ENCODE data around the gene LMF1. TPM values are rescaled to one million over a fixed set of nuclear protein-coding genes. Genes with fewer than 3 reads are reported as not detected.

Gene LMF1
- total RNA-seq, 1 donor from 2014 or later: 19.0 TPM

DNA sequence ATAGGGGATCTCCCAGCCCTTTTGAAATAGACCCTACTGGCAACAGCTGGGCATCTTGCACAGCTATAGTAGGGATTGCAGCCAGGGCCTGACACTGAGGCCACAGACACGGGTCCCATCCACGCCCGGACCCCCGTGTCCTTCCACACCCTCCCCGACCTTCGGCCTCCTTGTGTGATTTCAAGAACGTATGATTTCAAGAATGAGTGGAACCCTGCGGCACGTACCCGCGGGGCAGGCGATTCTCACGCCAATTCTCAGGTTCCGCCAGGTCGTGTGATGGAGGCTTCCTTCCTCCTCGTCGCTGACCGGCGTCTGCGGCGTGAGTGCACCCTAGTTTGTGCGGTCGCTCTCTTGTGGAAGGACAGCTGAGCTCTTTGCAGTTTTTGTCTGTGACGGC is 114.0 kb downstream of the LMF1 start:
- no peak overlapping the region for H3K4me3 ChIP-seq
- TF ChIP-seq, protein P1, sequence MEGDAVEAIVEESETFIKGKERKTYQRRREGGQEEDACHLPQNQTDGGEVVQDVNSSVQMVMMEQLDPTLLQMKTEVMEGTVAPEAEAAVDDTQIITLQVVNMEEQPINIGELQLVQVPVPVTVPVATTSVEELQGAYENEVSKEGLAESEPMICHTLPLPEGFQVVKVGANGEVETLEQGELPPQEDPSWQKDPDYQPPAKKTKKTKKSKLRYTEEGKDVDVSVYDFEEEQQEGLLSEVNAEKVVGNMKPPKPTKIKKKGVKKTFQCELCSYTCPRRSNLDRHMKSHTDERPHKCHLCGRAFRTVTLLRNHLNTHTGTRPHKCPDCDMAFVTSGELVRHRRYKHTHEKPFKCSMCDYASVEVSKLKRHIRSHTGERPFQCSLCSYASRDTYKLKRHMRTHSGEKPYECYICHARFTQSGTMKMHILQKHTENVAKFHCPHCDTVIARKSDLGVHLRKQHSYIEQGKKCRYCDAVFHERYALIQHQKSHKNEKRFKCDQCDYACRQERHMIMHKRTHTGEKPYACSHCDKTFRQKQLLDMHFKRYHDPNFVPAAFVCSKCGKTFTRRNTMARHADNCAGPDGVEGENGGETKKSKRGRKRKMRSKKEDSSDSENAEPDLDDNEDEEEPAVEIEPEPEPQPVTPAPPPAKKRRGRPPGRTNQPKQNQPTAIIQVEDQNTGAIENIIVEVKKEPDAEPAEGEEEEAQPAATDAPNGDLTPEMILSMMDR (IDR thresholded peaks at IDR 0.05): no peak
- DNase-seq (no peak), ATAC-seq (no peak)
- intact Hi-C loops (cut with DNase I): no loop called here
- H3K36me3 ChIP-seq: no peaks in the 10 kb centered on the region
- no peaks in the 10 kb centered on the region for H3K9me3 ChIP-seq
- H3K27me3 ChIP-seq: no peaks in the 10 kb centered on the region
- no peak overlapping the region for H3K27ac ChIP-seq
- no peaks in the 10 kb centered on the region for H3K4me1 ChIP-seq

DNA sequence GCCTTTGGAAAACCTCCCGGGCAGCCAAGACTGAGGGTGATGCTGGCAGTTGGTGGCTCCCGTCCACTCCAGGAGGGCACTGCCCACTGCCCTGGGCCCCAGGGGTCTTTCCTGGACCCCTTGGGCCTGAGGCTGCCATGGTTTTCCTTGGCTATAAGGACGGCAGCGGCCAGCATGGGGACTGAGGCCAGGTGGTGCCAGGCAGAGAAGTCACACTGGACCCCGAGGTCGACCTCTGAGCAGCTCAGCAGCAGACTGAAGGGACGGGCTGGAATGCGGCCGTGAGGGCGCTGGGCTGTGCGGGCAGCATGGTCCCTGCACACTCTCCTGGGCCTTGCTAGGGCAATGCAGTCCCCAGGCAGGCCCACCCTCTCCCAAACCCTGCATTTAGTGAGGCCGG is 114.7 kb downstream of the LMF1 start:
- no peak overlapping the region for H3K27ac ChIP-seq
- no peak for ATAC-seq
- H3K4me1 ChIP-seq: no peaks in the 10 kb centered on the region
- TF ChIP-seq, protein P1 (IDR thresholded peaks at IDR 0.05): no peak
- no peak for DNase-seq
- no peak overlapping the region for H3K4me3 ChIP-seq
- H3K27me3 ChIP-seq: no peaks in the 10 kb centered on the region
- H3K9me3 ChIP-seq: no peaks in the 10 kb centered on the region
- intact Hi-C loops (cut with DNase I): no loop called here
- H3K36me3 ChIP-seq: no peaks in the 10 kb centered on the region

DNA sequence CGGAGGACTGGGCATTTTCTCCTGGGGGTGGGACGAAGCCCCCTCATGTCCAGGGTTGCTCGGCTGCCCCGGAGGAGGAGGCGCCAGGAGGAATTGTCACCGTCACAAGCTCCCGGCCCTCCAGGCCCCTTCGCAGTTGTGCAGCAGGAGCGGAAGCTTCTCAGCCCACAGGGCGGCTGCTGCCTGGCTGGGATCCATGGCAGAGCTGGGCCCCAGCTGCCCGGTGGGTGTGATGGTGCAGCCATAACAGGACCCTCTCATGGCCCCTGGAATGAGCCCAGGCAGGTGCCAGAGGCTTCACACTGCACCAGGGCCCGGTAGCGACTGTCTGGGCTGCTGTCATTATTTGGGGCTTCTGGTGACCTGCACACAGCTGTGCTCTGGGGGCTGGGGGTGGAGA is 115.3 kb downstream of the LMF1 start:
- intact Hi-C loops (cut with DNase I): no loop called here
- no peaks in the 10 kb centered on the region for H3K36me3 ChIP-seq
- no peaks in the 10 kb centered on the region for H3K9me3 ChIP-seq
- ATAC-seq (no peak), DNase-seq (no peak)
- no peak overlapping the region for H3K27ac ChIP-seq
- no peaks in the 10 kb centered on the region for H3K4me1 ChIP-seq
- TF ChIP-seq, protein P1 (IDR thresholded peaks at IDR 0.05): no peak
- no peak overlapping the region for H3K4me3 ChIP-seq
- no peaks in the 10 kb centered on the region for H3K27me3 ChIP-seq

DNA sequence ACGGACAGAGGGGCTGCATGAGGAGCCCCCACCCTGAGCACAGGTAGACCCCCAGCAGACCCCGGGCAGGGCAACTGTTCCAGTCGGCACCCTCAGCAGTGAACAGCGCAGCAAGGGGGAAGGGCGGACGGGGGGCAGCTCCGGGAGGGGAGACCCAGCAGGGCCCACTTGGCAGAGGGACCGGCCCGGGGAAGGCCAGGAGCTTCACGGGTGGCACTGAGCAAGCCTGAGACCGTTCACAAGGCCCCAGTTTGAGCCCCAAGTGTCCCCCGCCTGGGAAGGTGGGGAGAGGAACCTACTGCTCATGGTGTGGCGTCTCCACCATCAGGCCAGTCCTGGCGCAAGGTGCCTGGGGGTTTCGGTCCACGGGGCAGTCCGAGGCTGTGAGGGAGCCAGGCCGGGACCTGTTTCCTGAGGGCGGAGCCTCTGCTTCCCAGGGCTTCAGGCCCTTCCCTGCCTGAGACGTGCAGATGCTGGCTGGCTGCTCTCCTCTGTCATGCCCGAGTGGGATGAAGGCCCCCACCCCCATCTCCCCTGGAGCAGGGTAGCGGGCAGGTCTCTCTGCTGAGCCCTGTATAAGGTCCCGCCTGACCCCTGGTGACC is 115.9 kb downstream of the LMF1 start:
- H3K27me3 ChIP-seq: no peaks in the 10 kb centered on the region
- no peaks in the 10 kb centered on the region for H3K9me3 ChIP-seq
- DNase-seq (no peak), ATAC-seq (no peak)
- intact Hi-C loops (cut with DNase I): no loop called here
- H3K4me1 ChIP-seq: no peaks in the 10 kb centered on the region
- H3K4me3 ChIP-seq: no peak overlapping the region
- no peaks in the 10 kb centered on the region for H3K36me3 ChIP-seq
- TF ChIP-seq, protein P1 (IDR thresholded peaks at IDR 0.05): no peak
- no peak overlapping the region for H3K27ac ChIP-seq

DNA sequence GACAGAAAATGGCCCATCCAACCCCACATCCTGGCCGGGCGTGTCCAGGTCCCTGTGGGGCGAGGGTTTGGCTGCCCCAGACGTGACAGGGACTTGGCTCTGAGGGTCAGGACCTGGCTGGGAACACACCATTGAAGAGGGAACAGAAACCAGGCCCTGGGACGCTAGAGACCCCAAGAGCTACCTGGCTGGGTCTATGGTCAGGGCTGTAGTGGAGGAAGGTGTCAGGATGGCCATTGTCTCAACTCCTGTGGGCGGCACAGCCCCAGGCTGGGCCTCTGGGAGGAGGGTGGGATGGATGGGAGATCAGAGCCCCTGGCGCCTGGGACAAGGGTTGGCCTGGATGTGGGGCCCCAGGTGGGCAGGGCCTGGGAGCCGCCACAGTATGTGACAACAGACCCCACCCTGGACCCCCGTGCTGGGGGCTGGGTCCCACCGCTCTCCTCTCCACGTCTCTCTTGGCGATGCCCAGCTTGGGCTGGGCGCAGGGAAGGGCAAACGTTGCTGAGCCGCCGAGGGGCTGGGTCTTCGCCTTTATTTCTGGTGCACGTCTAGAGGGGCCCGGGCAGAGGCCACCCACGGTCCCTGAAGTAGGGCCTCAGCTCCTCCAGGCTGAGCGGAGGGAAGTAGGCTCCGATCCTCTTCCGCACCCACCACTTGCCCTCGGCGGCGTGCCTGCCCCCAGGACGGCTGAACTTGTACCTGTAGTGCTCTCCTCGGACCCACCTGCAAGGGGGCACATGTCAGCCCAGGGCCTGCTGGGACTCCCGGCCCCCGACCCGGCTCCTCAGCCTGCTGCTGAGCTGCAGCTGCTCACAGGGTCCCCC is 116.6 kb downstream of the LMF1 start:
- ATAC-seq: no peak
- H3K36me3 ChIP-seq: no peaks in the 10 kb centered on the region

More for the DNA sequence above, 116.6 kb downstream of the LMF1 start:
- no peaks in the 10 kb centered on the region for H3K4me1 ChIP-seq
- intact Hi-C loops (cut with DNase I): no loop called here
- TF ChIP-seq, protein P1 (IDR thresholded peaks at IDR 0.05): no peak
- H3K4me3 ChIP-seq: no peak overlapping the region
- no peaks in the 10 kb centered on the region for H3K9me3 ChIP-seq
- no peak for DNase-seq
- no peak overlapping the region for H3K27ac ChIP-seq
- H3K27me3 ChIP-seq: no peaks in the 10 kb centered on the region

Data from upper lobe of right lung (tissue), 1 donor.